Astrocyte of the spinal cord (primary cell): ENCODE data around the gene LDLRAD4.

Source experiments
- DNase-seq: peaks from one replicate; pipeline ENCODE4 v3.0.0; 2011; ENCODE audit warnings: low read depth, low spot score
- H3K4me3 ChIP-seq: 2 replicates; pipeline ENCODE4 v1.5.1; 2011; ENCODE audit warnings: low read depth, mild to moderate bottlenecking, low read length, moderate library complexity
- in situ Hi-C: cut with HindIII; loops from 2 replicates; pipeline ENCODE4 v1.10.0; 2017; ENCODE audit warnings: low sequenced_read_pairs
- TF ChIP-seq, protein P1 (sequence below): IDR thresholded peaks from 2 replicates; pipeline ENCODE4 v1.5.1; 2012; ENCODE audit warnings: low read depth, mild to moderate bottlenecking, low read length, inconsistent platforms

Gene LDLRAD4

DNA sequence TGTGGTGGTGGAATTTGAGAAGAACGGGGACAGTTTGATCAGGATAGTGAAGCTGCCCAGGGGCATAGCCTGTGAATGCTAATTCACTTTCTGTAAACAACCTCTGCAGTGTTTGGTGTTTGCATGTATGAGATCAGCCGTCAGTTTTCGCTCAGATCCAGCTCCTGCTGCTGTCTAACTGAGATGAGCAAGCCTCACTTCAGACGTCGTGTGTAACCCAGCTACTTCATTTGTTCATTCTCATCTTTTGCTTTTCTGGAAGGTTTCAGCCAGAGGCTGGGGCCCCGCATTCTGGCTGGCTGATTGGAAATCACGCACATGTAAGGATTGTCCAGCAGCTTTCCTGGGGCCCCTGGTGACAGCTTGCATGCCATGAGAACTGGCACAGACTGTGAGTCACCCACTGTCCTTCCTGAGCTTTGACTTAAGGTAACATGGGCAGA lies 48.9 kb downstream of the LDLRAD4 start:
- no peak for DNase-seq
- in situ Hi-C loops: no loop called here
- no peak overlapping the region for H3K4me3 ChIP-seq
- TF ChIP-seq, protein P1, sequence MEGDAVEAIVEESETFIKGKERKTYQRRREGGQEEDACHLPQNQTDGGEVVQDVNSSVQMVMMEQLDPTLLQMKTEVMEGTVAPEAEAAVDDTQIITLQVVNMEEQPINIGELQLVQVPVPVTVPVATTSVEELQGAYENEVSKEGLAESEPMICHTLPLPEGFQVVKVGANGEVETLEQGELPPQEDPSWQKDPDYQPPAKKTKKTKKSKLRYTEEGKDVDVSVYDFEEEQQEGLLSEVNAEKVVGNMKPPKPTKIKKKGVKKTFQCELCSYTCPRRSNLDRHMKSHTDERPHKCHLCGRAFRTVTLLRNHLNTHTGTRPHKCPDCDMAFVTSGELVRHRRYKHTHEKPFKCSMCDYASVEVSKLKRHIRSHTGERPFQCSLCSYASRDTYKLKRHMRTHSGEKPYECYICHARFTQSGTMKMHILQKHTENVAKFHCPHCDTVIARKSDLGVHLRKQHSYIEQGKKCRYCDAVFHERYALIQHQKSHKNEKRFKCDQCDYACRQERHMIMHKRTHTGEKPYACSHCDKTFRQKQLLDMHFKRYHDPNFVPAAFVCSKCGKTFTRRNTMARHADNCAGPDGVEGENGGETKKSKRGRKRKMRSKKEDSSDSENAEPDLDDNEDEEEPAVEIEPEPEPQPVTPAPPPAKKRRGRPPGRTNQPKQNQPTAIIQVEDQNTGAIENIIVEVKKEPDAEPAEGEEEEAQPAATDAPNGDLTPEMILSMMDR: no peak

DNA sequence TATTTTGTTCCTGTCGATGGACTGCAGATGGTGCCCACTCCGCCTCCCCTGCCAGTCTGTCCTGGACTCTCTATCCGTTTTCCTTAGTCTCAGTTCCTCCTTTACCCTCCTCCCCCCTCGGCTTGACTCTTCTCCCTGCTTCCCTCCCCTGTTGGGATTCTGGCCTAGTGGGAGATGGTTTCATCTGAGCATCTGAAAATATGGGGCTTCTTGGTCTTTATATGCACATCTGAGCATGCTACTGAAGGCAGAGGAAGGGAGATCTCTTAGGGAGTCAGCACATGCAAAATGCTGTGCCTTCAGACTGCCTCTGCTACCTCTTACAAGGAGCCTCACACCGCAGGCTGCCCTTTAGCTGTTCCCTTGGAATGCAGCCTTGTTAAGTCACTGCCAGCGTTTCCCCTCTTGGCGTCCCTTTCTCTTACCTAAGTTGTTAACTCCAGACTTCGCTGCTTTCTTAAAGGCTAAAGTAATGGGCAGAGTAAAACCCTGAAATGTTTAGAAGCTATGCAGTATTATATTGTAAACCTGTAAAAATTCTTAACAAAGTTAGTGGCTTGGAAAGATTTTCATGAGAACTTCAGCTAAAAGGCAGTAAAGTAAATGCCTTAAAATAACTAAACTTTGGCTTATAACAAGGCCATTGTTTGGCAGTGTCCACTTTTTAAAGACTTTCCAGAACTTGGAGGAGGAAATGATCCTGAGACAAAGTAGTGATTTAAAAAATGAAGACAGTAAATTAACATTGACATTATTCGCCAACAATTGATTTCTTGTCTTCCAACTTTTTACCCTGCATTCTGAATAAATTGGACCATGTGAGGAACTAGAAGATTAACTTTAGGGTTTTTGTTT lies 49.8 kb downstream of the LDLRAD4 start:
- in situ Hi-C loops: no loop called here
- peak; percentile 68 for DNase-seq
- H3K4me3 ChIP-seq: no peak overlapping the region
- TF ChIP-seq, protein P1: no peak

DNA sequence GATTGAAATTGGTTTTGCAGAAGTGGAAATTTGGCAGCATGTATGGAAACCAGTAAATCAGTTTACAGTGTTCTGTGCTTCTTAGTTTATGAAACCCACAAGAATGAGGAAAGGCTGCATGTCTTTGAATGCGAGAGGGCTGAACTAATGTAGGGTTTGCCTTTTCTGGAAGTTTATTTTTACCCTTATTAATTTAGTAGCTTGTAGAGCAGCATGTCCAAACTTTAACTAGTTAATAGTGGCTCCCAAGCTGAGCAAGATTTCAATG lies 50.4 kb downstream of the LDLRAD4 start:
- peak; percentile 14 for DNase-seq
- H3K4me3 ChIP-seq: no peak overlapping the region
- in situ Hi-C loops: no loop called here
- TF ChIP-seq, protein P1: no peak

DNA sequence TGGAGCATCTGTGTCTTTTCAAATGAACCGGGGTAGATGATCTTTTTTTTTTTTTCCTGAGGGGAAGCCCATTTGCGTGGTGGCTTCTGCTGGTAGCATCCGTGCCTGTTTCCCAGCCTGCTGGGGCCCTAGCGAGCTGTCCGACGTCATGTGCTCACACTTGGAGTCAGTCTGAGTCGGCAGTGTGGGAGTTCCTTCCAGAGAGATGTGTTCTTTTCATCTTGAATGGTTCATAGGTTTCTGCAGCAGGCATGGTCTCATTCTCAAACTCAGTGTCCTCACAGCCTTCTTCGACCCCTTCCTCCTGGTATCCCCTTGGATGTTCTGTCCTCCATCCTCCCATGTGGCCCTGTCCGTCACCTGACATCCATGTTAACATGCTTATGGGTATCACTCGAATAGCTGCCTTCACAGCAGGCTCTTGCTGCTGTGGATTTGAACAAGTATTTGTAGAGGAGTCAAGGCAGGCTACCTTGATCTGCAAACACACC lies 51.0 kb downstream of the LDLRAD4 start:
- no peak for DNase-seq
- in situ Hi-C loops: no loop called here
- TF ChIP-seq, protein P1: no peak
- H3K4me3 ChIP-seq: no peak overlapping the region

DNA sequence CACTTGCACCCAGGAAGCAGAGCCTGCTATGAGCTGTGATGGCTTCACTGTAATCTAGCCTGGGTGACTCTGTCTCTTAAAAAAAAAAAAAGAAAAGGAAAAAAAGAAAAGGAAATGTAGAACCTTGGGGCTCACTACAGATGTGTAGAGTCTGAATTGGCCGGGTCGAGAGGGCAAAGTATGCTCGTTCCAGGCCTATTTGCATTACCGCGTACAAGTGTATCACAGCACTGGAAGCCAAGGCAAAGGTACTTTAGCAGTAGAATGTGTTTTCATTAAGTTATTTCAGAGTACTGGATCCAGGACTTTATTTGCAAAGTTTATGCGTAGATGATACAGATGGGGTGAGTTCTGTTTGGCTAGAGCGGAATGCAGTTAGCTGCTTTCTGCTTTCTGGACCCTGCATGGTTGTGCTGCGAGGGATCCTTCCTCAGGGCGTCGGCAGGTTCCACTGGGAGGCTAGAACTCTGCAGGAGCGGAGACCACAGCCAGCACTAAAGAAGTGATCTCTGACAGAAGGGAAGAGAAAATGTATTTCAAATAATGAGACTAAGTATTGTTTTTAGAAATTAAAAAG lies 51.8 kb downstream of the LDLRAD4 start:
- no peak for DNase-seq
- H3K4me3 ChIP-seq: no peak overlapping the region
- TF ChIP-seq, protein P1: no peak
- in situ Hi-C loops: no loop called here

DNA sequence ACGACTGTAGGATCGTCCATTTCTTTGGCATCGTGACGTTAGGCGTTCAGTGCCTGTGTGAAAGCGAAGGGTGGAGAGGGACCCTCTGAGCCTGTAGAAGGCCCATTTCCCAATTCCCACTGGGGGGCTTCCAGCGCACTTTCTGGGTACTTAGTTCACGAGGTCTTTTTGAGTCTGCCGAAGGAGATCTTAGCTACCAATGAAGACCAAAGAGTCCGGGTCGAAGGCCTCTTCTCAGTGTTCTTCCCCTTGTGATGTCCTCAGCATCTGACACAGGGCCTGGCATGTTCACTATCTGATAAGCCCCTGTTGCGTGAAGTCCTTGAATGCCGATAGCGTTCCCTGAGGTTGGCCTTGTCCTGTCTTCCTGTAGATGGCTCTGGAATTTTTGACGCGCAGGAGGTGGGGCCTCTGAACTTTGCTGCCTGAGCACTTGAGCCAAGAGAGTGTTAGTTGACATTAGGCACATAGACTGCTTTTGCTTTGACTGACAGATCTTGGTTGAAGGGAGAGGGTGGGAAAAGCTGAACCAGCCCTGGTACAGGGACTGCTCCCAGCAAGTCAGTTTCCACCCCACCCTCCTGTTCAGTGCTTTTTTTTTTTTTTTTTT lies 52.8 kb downstream of the LDLRAD4 start:
- DNase-seq: no peak
- TF ChIP-seq, protein P1: no peak
- no peak overlapping the region for H3K4me3 ChIP-seq
- in situ Hi-C loops: no loop called here
